Endothelial cell of umbilical vein (primary cell): Measurements from ENCODE around the gene SCAPER. TPM values are rescaled to one million over a fixed set of nuclear protein-coding genes. Genes with fewer than 3 reads are reported as not detected.

Source experiments
- BruUV-seq: library from RNA; stranded (reverse); fragments of 400-500 nt; replicated peaks from 2 replicates; lab custom pipeline; 2021; lab: Mats Ljungman, UMichigan
- CTCF ChIA-PET: fragments of 300-600, 350-600 bp; sonication (Branson Sonifier 250); formaldehyde crosslinking; loops from one replicate; lab custom pipeline; 2021; ENCODE audit warnings: antibody characterized with exemption, inconsistent platforms; lab: Charles Lee
- POLR2A ChIA-PET: fragments of 300-600, 350-600 bp; sonication (Branson Sonifier 250); formaldehyde crosslinking; loops from one replicate; lab custom pipeline; 2021; ENCODE audit warnings: antibody characterized with exemption, inconsistent platforms; lab: Charles Lee
- DNase-seq: peaks from one replicate; pipeline ENCODE4 v3.0.0-alpha.2; 2011; ENCODE audit warnings: low read depth, low spot score
- FAIRE-seq: peaks from 2 replicates; lab custom pipeline; 2011; peaks lifted over from hg19 to GRCh38; lab: Jason Lieb, UNC
- H2AFZ ChIP-seq: 2 replicates; pipeline ENCODE4 v1.6.0; 2012; ENCODE audit warnings: low read depth, low read length, control low read depth, inconsistent platforms
- H3K27ac ChIP-seq: 2 replicates; pipeline ENCODE4 v1.5.1; 2011; ENCODE audit warnings: low read depth, mild to moderate bottlenecking, control low read depth, low read length, moderate library complexity; ENCODE audit not compliant: insufficient read depth
- H3K27me3 ChIP-seq, 2 experiments: 2 replicates each; pipeline versions ENCODE4 v1.6.0 to v1.6.1; 2011; ENCODE audit warnings: low read length in 2 of 2, mixed read lengths in 1 of 2; ENCODE audit not compliant: control insufficient read depth in 2 of 2, insufficient read depth in 2 of 2
- H3K36me3 ChIP-seq, 2 experiments: 2 replicates in 1 of 2; 3 replicates in 1 of 2; pipeline ENCODE4 v1.5.1; 2011; ENCODE audit warnings: low read length in 2 of 2, mild to moderate bottlenecking in 1 of 2, moderate library complexity in 1 of 2; ENCODE audit not compliant: control insufficient read depth in 2 of 2, insufficient read depth in 2 of 2; ENCODE audit errors: extremely low read depth in 1 of 2
- H3K4me1 ChIP-seq: 3 replicates; pipeline ENCODE4 v1.5.1; 2011; ENCODE audit warnings: mild to moderate bottlenecking, low read length; ENCODE audit not compliant: control insufficient read depth, insufficient read depth; ENCODE audit errors: extremely low read depth
- H3K4me2 ChIP-seq: 2 replicates; pipeline ENCODE4 v1.6.1; 2011; ENCODE audit warnings: low read length, control low read depth, mixed read lengths; ENCODE audit not compliant: insufficient read depth
- H3K4me3 ChIP-seq, 3 experiments: fragments of 200-600 bp in 1 of 3; sonication (generic), shearing (Covaris generic) in 1 of 3; replicated peaks in 1 of 3; 2 replicates each; pipeline ENCODE4 v1.5.1; 2011 to 2016; ENCODE audit warnings: control low read depth in 3 of 3, low read length in 3 of 3, mild to moderate bottlenecking in 2 of 3, inconsistent platforms in 1 of 3, low read depth in 1 of 3, moderate library complexity in 1 of 3; ENCODE audit not compliant: insufficient read depth in 1 of 3
- H3K79me2 ChIP-seq: 2 replicates; pipeline ENCODE4 v1.6.0; 2012; ENCODE audit warnings: low read length, inconsistent platforms; ENCODE audit not compliant: control insufficient read depth, insufficient read depth
- H3K9ac ChIP-seq: replicated peaks from 2 replicates; pipeline ENCODE3; 2011; ENCODE audit warnings: low read length, control low read depth; ENCODE audit not compliant: insufficient read depth; ENCODE audit errors: extremely low read depth
- H3K9me1 ChIP-seq: replicated peaks from 3 replicates; pipeline ENCODE4 v1.6.0; 2011; ENCODE audit warnings: mild to moderate bottlenecking, low read length; ENCODE audit not compliant: control insufficient read depth, insufficient read depth; ENCODE audit errors: extremely low read depth
- H3K9me3 ChIP-seq: replicated peaks from 2 replicates; pipeline ENCODE4 v1.5.1; 2012; ENCODE audit warnings: low read length, inconsistent platforms; ENCODE audit not compliant: control insufficient read depth, insufficient read depth
- H4K20me1 ChIP-seq: replicated peaks from 2 replicates; pipeline ENCODE3; 2011; ENCODE audit warnings: mild to moderate bottlenecking, low read length; ENCODE audit not compliant: control insufficient read depth, insufficient read depth; ENCODE audit errors: extremely low read depth
- EZH2 ChIP-seq: IDR thresholded peaks from 2 replicates; pipeline ENCODE4 v1.6.1; 2012; ENCODE audit warnings: borderline replicate concordance, low read depth, mild to moderate bottlenecking, moderate library complexity, low read length, inconsistent platforms; ENCODE audit not compliant: severe bottlenecking
- FOS ChIP-seq: IDR thresholded peaks from 2 replicates; pipeline ENCODE4 v1.6.1; 2011; ENCODE audit warnings: mild to moderate bottlenecking, low read length, moderate library complexity, borderline replicate concordance; ENCODE audit not compliant: insufficient read depth
- GATA2 ChIP-seq: IDR thresholded peaks from 2 replicates; pipeline ENCODE4 v1.7.0; 2011; ENCODE audit warnings: low read depth, mild to moderate bottlenecking, moderate library complexity, mixed read lengths, low read length; ENCODE audit not compliant: insufficient read length, insufficient read depth
- JUN ChIP-seq: IDR thresholded peaks from 2 replicates; pipeline ENCODE4 v1.6.1; 2011; ENCODE audit warnings: borderline replicate concordance, low read depth; ENCODE audit not compliant: insufficient read length, insufficient read depth
- MYC ChIP-seq: IDR thresholded peaks from one replicate; pipeline ENCODE4 v1.6.1; 2011; ENCODE audit warnings: mild to moderate bottlenecking, low read depth, low read length
- POLR2A ChIP-seq: IDR thresholded peaks from 2 replicates; pipeline ENCODE4 v1.6.1; 2012; ENCODE audit warnings: low read depth, mild to moderate bottlenecking, control low read depth, low read length
- POLR2AphosphoS5 ChIP-seq: IDR thresholded peaks from 2 replicates; pipeline ENCODE4 v1.6.1; 2012; ENCODE audit warnings: low read depth, mild to moderate bottlenecking, control low read depth, low read length, moderate library complexity; ENCODE audit not compliant: insufficient read depth
- dilution Hi-C: fragments of 300-500 bp; cut with MboI; formaldehyde crosslinking; loops from one replicate; pipeline ENCODE4 v1.15.0; 2019; ENCODE audit warnings: low sequenced_read_pairs; ENCODE audit not compliant: extremely low pct_ligation_motif_present
- intact Hi-C: fragments of 100-400 bp; cut with micrococcal nuclease; formaldehyde crosslinking; loops from one replicate; pipeline ENCODE4 v1.10.0; 2022
- polyA plus RNA-seq, 4 experiments: library from polyadenylated mRNA; depleted of rRNA in 3 of 4; stranded (reverse) in 3 of 4; unstranded in 1 of 4; fragments of >200 nt; gene quantifications; 2 replicates each; pipeline versions ENCODE4 v1.2.1 to v1.2.3, GENCODE V29; 2011 to 2012; ENCODE audit warnings: missing spikeins in 1 of 4
- total RNA-seq: library from RNA; stranded (reverse); gene quantifications from 2 replicates; pipeline ENCODE4 v1.2.3, GENCODE V29; 2021
- TF ChIP-seq, protein P1 (sequence below), 2 donors: IDR thresholded peaks; 1 replicate in 1 of 2; 2 replicates in 1 of 2; pipeline ENCODE4 v1.5.1; 2011; ENCODE audit warnings: low read length in 2 of 2, mild to moderate bottlenecking in 2 of 2, moderate library complexity in 2 of 2, control low read depth in 1 of 2, inconsistent platforms in 1 of 2, low read depth in 1 of 2; ENCODE audit not compliant: insufficient read depth in 1 of 2; ENCODE audit errors: extremely low read depth in 1 of 2
- TF ChIP-seq, protein P2 (sequence below): IDR thresholded peaks from 2 replicates; pipeline ENCODE4 v1.6.1; 2011; ENCODE audit not compliant: insufficient read depth, insufficient read length

The SCAPER gene
- total and polyA plus RNA-seq, 2 donors (not counting 3 experiments of a cell fraction or from before 2014, with no cell fraction given), result 2.7 to 12.7 TPM

DNA sequence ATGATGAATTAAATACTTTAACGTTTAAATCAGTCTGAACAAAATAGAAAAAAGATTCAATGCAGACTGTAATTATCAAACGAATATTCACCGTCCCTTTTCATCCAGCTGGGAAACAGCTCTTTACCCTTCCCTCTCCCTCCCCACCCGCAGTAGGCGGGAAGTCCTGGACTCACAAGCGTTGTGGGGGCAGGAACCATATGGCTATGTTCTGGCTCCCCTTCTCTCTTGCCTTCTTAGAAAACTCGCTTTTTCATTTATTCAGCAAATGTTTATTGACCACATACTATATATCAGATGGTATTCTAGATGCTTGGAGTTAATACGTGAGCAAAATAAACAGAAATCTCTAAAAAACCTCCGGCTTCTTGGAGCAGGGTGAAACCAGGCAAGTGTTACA is 715 bp upstream of the SCAPER start:
- no peak for DNase-seq

DNA sequence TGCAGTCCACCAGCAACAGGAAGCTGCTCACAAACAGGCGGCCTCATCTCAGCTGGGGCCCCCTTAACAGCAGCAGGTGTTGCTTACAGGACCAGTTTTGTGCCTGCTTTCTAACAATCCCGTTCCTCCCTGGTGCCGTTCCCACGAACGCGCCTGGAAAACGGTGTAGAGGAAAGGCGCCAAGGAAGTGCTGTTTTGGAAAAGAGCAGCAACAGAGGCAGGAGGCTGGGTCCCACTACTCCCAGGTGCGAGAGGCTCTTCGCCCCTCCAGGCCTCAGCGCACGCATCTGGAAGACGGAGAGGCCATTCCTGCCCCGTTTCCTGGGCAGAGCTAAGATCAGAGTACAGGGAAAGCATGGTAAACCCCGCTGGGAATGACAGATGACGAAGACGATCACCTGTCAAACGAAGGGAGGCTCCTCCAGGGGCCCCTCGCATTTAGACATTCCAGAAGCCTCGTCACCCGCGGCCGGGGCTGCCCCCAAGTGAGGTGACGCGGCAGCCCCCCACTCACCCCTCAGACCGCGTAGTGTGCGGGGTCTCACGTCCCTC is 603 bp downstream of the SCAPER start:
- ChIA-PET POLR2A (interaction anchor here (1.4 kb wide), 1 partner anchor 27 kb away, joined by 3 read pairs; the partner anchor contains the start of gene RCN2), CTCF (interaction anchor here (1.0 kb wide), 1 partner anchor 203 kb away, joined by 4 read pairs; no protein-coding TSS in a partner anchor)
- peak; percentile 42 for DNase-seq
- Histone ChIP-seq H3K9ac (peak overlapping the region; percentile 64), H2AFZ (peak overlapping the region; percentile 99), H3K4me2 (peak overlapping the region; percentile 60), H3K36me3 (no peaks in the 10 kb centered on the region), H4K20me1 (no peaks in the 10 kb centered on the region), H3K27me3 (no peaks in the 10 kb centered on the region), H3K9me3 (no peaks in the 10 kb centered on the region), H3K79me2 (peaks cover 1% of the 10 kb centered on the region), H3K9me1 (no peaks in the 10 kb centered on the region), H3K4me3 (peak overlapping the region; percentile 29 to 98 (median 59)), H3K27ac (peak overlapping the region; percentile 37), H3K4me1 (peaks cover 12% of the 10 kb centered on the region)
- intact Hi-C loops (loop anchor here (1.0 kb wide), 1 partner anchor 27 kb away; the partner anchor contains the start of gene RCN2), dilution Hi-C loops (no loop called here)
- no peak for FAIRE-seq
- TF ChIP-seq FOS, result no peak
- TF ChIP-seq, protein P1, sequence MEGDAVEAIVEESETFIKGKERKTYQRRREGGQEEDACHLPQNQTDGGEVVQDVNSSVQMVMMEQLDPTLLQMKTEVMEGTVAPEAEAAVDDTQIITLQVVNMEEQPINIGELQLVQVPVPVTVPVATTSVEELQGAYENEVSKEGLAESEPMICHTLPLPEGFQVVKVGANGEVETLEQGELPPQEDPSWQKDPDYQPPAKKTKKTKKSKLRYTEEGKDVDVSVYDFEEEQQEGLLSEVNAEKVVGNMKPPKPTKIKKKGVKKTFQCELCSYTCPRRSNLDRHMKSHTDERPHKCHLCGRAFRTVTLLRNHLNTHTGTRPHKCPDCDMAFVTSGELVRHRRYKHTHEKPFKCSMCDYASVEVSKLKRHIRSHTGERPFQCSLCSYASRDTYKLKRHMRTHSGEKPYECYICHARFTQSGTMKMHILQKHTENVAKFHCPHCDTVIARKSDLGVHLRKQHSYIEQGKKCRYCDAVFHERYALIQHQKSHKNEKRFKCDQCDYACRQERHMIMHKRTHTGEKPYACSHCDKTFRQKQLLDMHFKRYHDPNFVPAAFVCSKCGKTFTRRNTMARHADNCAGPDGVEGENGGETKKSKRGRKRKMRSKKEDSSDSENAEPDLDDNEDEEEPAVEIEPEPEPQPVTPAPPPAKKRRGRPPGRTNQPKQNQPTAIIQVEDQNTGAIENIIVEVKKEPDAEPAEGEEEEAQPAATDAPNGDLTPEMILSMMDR (IDR thresholded peaks at IDR 0.05; ENCODE audit: extremely low read depth in 1 of 2, insufficient read depth in 1 of 2, low read depth in 1 of 2, low read length in 2 of 2), result no peak
- TF ChIP-seq POLR2A, result no peak
- no peak for TF ChIP-seq EZH2
- TF ChIP-seq POLR2AphosphoS5, result no peak
- TF ChIP-seq GATA2, result no peak
- no peak for TF ChIP-seq MYC
- no peak for TF ChIP-seq JUN
- TF ChIP-seq, protein P2, sequence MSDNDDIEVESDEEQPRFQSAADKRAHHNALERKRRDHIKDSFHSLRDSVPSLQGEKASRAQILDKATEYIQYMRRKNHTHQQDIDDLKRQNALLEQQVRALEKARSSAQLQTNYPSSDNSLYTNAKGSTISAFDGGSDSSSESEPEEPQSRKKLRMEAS, result no peak
- BruUV-seq, result no TSS peak

More for the DNA sequence above, 715 bp upstream of the SCAPER start:
- no peaks in the 10 kb centered on the region for H3K9me1 ChIP-seq
- no peaks in the 10 kb centered on the region for H3K36me3 ChIP-seq
- ChIA-PET CTCF (interaction anchor here (1.3 kb wide), 1 partner anchor 25 kb away, joined by 3 read pairs; the partner anchor contains the start of gene RCN2), POLR2A (interaction anchor here (0.6 to 1.4 kb wide), 2 partner anchors 25 to 1071 kb away, joined by 3 to 8 read pairs; partner anchors contain the start of gene RCN2)
- no TSS peak for BruUV-seq
- dilution Hi-C loops, result no loop called here
- H2AFZ ChIP-seq, result peak overlapping the region; percentile 99
- no peak overlapping the region for H3K4me3 ChIP-seq
- peak overlapping the region; percentile 73 for H3K4me2 ChIP-seq
- no peak for FAIRE-seq
- H3K9me3 ChIP-seq, result no peaks in the 10 kb centered on the region
- intact Hi-C loops, result loop anchor here (1.0 kb wide), 1 partner anchor 25 kb away; the partner anchor contains the start of gene RCN2
- H3K27ac ChIP-seq, result no peak overlapping the region
- peaks cover 12% of the 10 kb centered on the region for H3K4me1 ChIP-seq
- H3K27me3 ChIP-seq, result no peaks in the 10 kb centered on the region
- peak overlapping the region; percentile 53 for H3K9ac ChIP-seq
- no peaks in the 10 kb centered on the region for H4K20me1 ChIP-seq
- TF ChIP-seq, protein P1 (IDR thresholded peaks at IDR 0.05; ENCODE audit: extremely low read depth in 1 of 2, insufficient read depth in 1 of 2, low read depth in 1 of 2, low read length in 2 of 2), result no peak
- TF ChIP-seq FOS, result no peak
- peaks cover 1% of the 10 kb centered on the region for H3K79me2 ChIP-seq
